ENCODE measurements around the gene HDGFL3. TPM values are rescaled to one million over a fixed set of nuclear protein-coding genes. Genes with fewer than 3 reads are reported as not detected.

HDGFL3 gene
- total and polyA plus RNA-seq, 2 donors (not counting 1 experiment from before 2014, with no cell fraction given) = 0.12 to 2.5 TPM

- CTCF ChIA-PET = no interaction called here
- Histone ChIP-seq H3K27me3 (replicated peaks in 1 of 4; ENCODE audit: control extremely low read depth in 1 of 4, control insufficient read depth in 3 of 4, insufficient read depth in 4 of 4, low read length in 3 of 4) (peaks cover 0 to 12% (median 2%) of the 10 kb centered on the region in 4 experiments), H3K4me1 (ENCODE audit: control insufficient read depth in 2 of 2, insufficient read depth in 2 of 2, low read length in 2 of 2) (no peaks in the 10 kb centered on the region), H3K27ac (ENCODE audit: low read length in 2 of 2) (no peak overlapping the region), H3K9ac (ENCODE audit: low read length) (no peak overlapping the region), H3K36me3 (replicated peaks in 1 of 2; ENCODE audit: control extremely low read depth in 1 of 2, control insufficient read depth in 1 of 2, extremely low read depth in 1 of 2, insufficient read depth in 2 of 2, low read length in 1 of 2) (no peaks in the 10 kb centered on the region), H3K4me3 (ENCODE audit: control extremely low read depth in 1 of 5, extremely low read depth in 1 of 5, insufficient read depth in 1 of 5, low read depth in 2 of 5, low read length in 4 of 5) (no peak overlapping the region), H3K4me2 (replicated peaks; ENCODE audit: low read depth, low read length, poor library complexity, severe bottlenecking) (no peak overlapping the region), H3K79me2 (ENCODE audit: control insufficient read depth, insufficient read depth, low read length) (no peaks in the 10 kb centered on the region), H2AFZ (ENCODE audit: insufficient read depth, low read depth, low read length, poor library complexity, severe bottlenecking) (no peak overlapping the region), H3K9me3 (ENCODE audit: control extremely low read depth in 1 of 3, control insufficient read depth in 2 of 3, insufficient read depth in 1 of 3, low read length in 2 of 3) (no peaks in the 10 kb centered on the region), H4K20me1 (ENCODE audit: control insufficient read depth, insufficient read depth, low read length, poor library complexity, severe bottlenecking) (no peaks in the 10 kb centered on the region)
- intact Hi-C loops (cut with micrococcal nuclease) = no loop called here
- Mint-ChIP-seq H3K27me3 (peaks cover 35% of the 10 kb centered on the region), H3K27ac (no peak overlapping the region), H3K4me3 (no peak overlapping the region), H3K4me1 (no peaks in the 10 kb centered on the region), H3K9me3 (ENCODE audit: insufficient read depth) (no peaks in the 10 kb centered on the region)
- POLR2A ChIA-PET = no interaction called here
- WGBS (ENCODE audit: insufficient coverage) = no CpG with 5 or more reads among the region's 1 CpG
- TF ChIP-seq CTCF (IDR thresholded peaks at IDR 0.05) (no peak), EZH2 (IDR thresholded peaks at IDR 0.05; ENCODE audit: borderline replicate concordance, insufficient read depth, low read depth, low read length, poor library complexity, severe bottlenecking) (no peak)
- DNase-seq = no peak
- ATAC-seq (ENCODE audit: low read depth) = no peak
Observed at GRCh38 chr15:83219026-83219425, 11.4 kb upstream of the HDGFL3 start.

GRCh38 chr15:83215306-83215705 lies 7.7 kb upstream of the HDGFL3 start:
- Histone ChIP-seq H3K4me3 (ENCODE audit: control extremely low read depth in 1 of 5, extremely low read depth in 1 of 5, insufficient read depth in 1 of 5, low read depth in 2 of 5, low read length in 4 of 5) (no peak overlapping the region), H3K27me3 (replicated peaks in 1 of 4; ENCODE audit: control extremely low read depth in 1 of 4, control insufficient read depth in 3 of 4, insufficient read depth in 4 of 4, low read length in 3 of 4) (peaks cover 0 to 12% (median 8%) of the 10 kb centered on the region in 4 experiments), H3K79me2 (ENCODE audit: control insufficient read depth, insufficient read depth, low read length) (no peaks in the 10 kb centered on the region), H3K9me3 (ENCODE audit: control extremely low read depth in 1 of 3, control insufficient read depth in 2 of 3, insufficient read depth in 1 of 3, low read length in 2 of 3) (no peaks in the 10 kb centered on the region), H3K27ac (ENCODE audit: low read length in 2 of 2) (no peak overlapping the region), H4K20me1 (ENCODE audit: control insufficient read depth, insufficient read depth, low read length, poor library complexity, severe bottlenecking) (no peaks in the 10 kb centered on the region), H2AFZ (ENCODE audit: insufficient read depth, low read depth, low read length, poor library complexity, severe bottlenecking) (no peak overlapping the region), H3K36me3 (replicated peaks in 1 of 2; ENCODE audit: control extremely low read depth in 1 of 2, control insufficient read depth in 1 of 2, extremely low read depth in 1 of 2, insufficient read depth in 2 of 2, low read length in 1 of 2) (no peaks in the 10 kb centered on the region), H3K9ac (ENCODE audit: low read length) (no peak overlapping the region), H3K4me1 (ENCODE audit: control insufficient read depth in 2 of 2, insufficient read depth in 2 of 2, low read length in 2 of 2) (no peaks in the 10 kb centered on the region), H3K4me2 (replicated peaks; ENCODE audit: low read depth, low read length, poor library complexity, severe bottlenecking) (no peak overlapping the region)
- H3K4me3 Mint-ChIP-seq = no peak overlapping the region
- TF ChIP-seq CTCF (IDR thresholded peaks at IDR 0.05) (no peak), EZH2 (IDR thresholded peaks at IDR 0.05; ENCODE audit: borderline replicate concordance, insufficient read depth, low read depth, low read length, poor library complexity, severe bottlenecking) (no peak)
- H3K27ac Mint-ChIP-seq = no peak overlapping the region
- peaks cover 26% of the 10 kb centered on the region for H3K27me3 Mint-ChIP-seq
- POLR2A ChIA-PET = no interaction called here
- intact Hi-C loops (cut with micrococcal nuclease) = no loop called here
- no peaks in the 10 kb centered on the region for H3K4me1 Mint-ChIP-seq
- CTCF ChIA-PET = no interaction called here
- ATAC-seq (ENCODE audit: low read depth) (no peak), DNase-seq (no peak)
- no peaks in the 10 kb centered on the region for H3K9me3 Mint-ChIP-seq (ENCODE audit: insufficient read depth)
- 100% methylated on average over 1 of the region's 2 CpGs for WGBS (ENCODE audit: insufficient coverage)
